OCI-LY3 (cell line): ENCODE results near the gene UAP1L1.

Experiments
- EZH2phosphoT487 ChIP-seq: fragments of 200-600 bp; shearing (Covaris generic); IDR thresholded peaks from 2 replicates; pipeline ENCODE4 v1.6.1; 2018; ENCODE audit warnings: antibody characterized with exemption, mixed run types, low read depth
- TF ChIP-seq, protein P1 (sequence below): fragments of 200-600, 300-600 bp; sonication (generic); IDR thresholded peaks from 2 replicates; pipeline ENCODE4 v1.5.1; 2014; ENCODE audit warnings: antibody characterized with exemption, low read length, low read depth

DNA sequence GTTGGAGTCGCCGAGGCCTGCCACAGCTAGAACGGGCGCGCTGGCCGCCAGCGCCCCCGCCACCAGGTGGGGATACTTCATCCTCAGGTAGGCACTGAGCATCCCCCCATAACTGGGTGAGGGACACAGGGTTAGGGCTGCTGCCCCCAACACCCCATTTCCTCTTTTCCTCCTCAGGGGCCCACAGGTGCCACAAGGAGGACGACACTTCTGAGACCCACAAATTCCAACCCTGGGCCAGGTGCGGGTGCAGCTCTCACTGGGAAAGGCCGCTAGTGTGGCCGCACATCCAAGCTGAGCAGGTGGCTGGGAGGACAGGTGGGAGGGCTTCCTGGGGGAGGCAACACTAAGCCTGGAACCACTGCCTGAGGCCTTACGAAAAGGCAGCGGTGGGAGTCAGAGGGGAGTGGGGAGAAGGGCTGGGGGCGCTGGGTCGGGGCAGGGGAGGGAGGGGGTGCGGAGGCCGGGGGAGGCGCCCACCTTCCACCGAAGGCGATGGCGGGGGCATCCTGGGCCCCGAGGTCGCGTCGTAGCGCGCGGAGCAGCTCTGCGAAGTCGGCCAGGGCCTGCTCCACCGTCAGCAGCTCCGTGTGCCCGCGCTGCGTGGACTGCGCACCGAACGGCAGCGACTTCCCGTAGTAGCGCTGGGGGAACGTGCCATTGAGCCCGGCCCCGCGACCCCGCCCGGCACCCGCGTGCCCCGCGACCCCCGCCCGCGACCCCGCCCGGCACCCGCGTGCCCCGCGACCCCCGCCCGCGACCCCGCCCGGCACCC is 36.3 kb downstream of the UAP1L1 start:
- TF ChIP-seq, protein P1, sequence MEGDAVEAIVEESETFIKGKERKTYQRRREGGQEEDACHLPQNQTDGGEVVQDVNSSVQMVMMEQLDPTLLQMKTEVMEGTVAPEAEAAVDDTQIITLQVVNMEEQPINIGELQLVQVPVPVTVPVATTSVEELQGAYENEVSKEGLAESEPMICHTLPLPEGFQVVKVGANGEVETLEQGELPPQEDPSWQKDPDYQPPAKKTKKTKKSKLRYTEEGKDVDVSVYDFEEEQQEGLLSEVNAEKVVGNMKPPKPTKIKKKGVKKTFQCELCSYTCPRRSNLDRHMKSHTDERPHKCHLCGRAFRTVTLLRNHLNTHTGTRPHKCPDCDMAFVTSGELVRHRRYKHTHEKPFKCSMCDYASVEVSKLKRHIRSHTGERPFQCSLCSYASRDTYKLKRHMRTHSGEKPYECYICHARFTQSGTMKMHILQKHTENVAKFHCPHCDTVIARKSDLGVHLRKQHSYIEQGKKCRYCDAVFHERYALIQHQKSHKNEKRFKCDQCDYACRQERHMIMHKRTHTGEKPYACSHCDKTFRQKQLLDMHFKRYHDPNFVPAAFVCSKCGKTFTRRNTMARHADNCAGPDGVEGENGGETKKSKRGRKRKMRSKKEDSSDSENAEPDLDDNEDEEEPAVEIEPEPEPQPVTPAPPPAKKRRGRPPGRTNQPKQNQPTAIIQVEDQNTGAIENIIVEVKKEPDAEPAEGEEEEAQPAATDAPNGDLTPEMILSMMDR = no peak
- TF ChIP-seq EZH2phosphoT487 = no peak
